ENCODE data around the gene OR51I1. TPM values are rescaled to one million over a fixed set of nuclear protein-coding genes. Genes with fewer than 3 reads are reported as not detected.

Gene OR51I1
- polyA plus RNA-seq, 3 donors = not detected

Other genes with a start within 250 kb of the OR51I1 start
- not detected for gene OR51V1, start 240.8 kb downstream of the OR51I1 start, polyA plus RNA-seq (ENCODE audit: insufficient read length in 3 of 3)
- 100 to 1,000 TPM; 110 to 331 (median 134) TPM for gene HBB, start 214.4 kb downstream of the OR51I1 start, polyA plus RNA-seq (ENCODE audit: insufficient read length in 3 of 3)
- 1 to 10 TPM; 1.2 to 2.1 (median 1.8) TPM for gene HBD, start 207.0 kb downstream of the OR51I1 start, polyA plus RNA-seq (ENCODE audit: insufficient read length in 3 of 3)
- 100 to 1,000 TPM; 304 to 877 (median 766) TPM for gene HBG1, start 191.7 kb downstream of the OR51I1 start, polyA plus RNA-seq (ENCODE audit: insufficient read length in 3 of 3)
- 1,000 to 10,000 TPM; 1,167 to 4,071 (median 1,615) TPM for gene HBG2, start 186.7 kb downstream of the OR51I1 start, polyA plus RNA-seq (ENCODE audit: insufficient read length in 3 of 3)
- gene HBE1, start 171.6 kb downstream of the OR51I1 start, polyA plus RNA-seq (ENCODE audit: insufficient read length in 3 of 3) = 10 to 100 TPM in 1 of 3 donors, 1 to 10 TPM in 2; 2.4 to 26.1 (median 9.6) TPM
- gene OR51B4, start 139.6 kb downstream of the OR51I1 start, polyA plus RNA-seq (ENCODE audit: insufficient read length in 3 of 3) = under 1 TPM in 2 of 3 donors, not detected in 1; 0.11 to 0.27 TPM
- gene OR51B2, start 117.2 kb downstream of the OR51I1 start, polyA plus RNA-seq (ENCODE audit: insufficient read length in 3 of 3) = not detected
- gene OR51B5, start 98.0 kb downstream of the OR51I1 start, polyA plus RNA-seq (ENCODE audit: insufficient read length in 3 of 3) = under 1 TPM; 0.33 to 0.56 (median 0.50) TPM
- not detected for gene OR51B6, start 90.0 kb downstream of the OR51I1 start, polyA plus RNA-seq (ENCODE audit: insufficient read length in 3 of 3)
- gene OR51M1, start 57.7 kb downstream of the OR51I1 start, polyA plus RNA-seq (ENCODE audit: insufficient read length in 3 of 3) = not detected
- not detected for gene OR51Q1, start 19.4 kb downstream of the OR51I1 start, polyA plus RNA-seq (ENCODE audit: insufficient read length in 3 of 3)
- under 1 TPM in 1 of 3 donors, not detected in 2; 0.09 TPM for gene OR51I2, start 7.8 kb upstream of the OR51I1 start, polyA plus RNA-seq (ENCODE audit: insufficient read length in 3 of 3)
- not detected for gene OR52D1, start 47.2 kb upstream of the OR51I1 start, polyA plus RNA-seq (ENCODE audit: insufficient read length in 3 of 3)
- not detected for gene UBQLN3, start 68.4 kb upstream of the OR51I1 start, polyA plus RNA-seq (ENCODE audit: insufficient read length in 3 of 3)
- under 1 TPM; 0.56 to 0.85 (median 0.62) TPM for gene UBQLNL, start 75.2 kb upstream of the OR51I1 start, polyA plus RNA-seq (ENCODE audit: insufficient read length in 3 of 3)
- gene OR52H1, start 107.0 kb upstream of the OR51I1 start, polyA plus RNA-seq (ENCODE audit: insufficient read length in 3 of 3) = not detected
- gene OR52B6, start 139.4 kb upstream of the OR51I1 start, polyA plus RNA-seq (ENCODE audit: insufficient read length in 3 of 3) = not detected
- 10 to 100 TPM; 22.2 to 30.3 (median 24.0) TPM for gene TRIM6, start 155.1 kb upstream of the OR51I1 start, polyA plus RNA-seq (ENCODE audit: insufficient read length in 3 of 3)
- gene TRIM34, start 183.5 kb upstream of the OR51I1 start, polyA plus RNA-seq (ENCODE audit: insufficient read length in 3 of 3) = 10 to 100 TPM in 1 of 3 donors, 1 to 10 TPM in 2; 7.3 to 10.7 (median 7.9) TPM
- 10 to 100 TPM; 38.4 to 49.2 (median 39.7) TPM for gene TRIM5, start 243.6 kb upstream of the OR51I1 start, polyA plus RNA-seq (ENCODE audit: insufficient read length in 3 of 3)
- 10 to 100 TPM in 1 of 3 donors, 1 to 10 TPM in 2; 6.1 to 13.9 (median 7.0) TPM for gene TRIM22, start 248.3 kb upstream of the OR51I1 start, polyA plus RNA-seq (ENCODE audit: insufficient read length in 3 of 3)